ENCODE measurements around the gene NXPE3.

Gene NXPE3

DNA sequence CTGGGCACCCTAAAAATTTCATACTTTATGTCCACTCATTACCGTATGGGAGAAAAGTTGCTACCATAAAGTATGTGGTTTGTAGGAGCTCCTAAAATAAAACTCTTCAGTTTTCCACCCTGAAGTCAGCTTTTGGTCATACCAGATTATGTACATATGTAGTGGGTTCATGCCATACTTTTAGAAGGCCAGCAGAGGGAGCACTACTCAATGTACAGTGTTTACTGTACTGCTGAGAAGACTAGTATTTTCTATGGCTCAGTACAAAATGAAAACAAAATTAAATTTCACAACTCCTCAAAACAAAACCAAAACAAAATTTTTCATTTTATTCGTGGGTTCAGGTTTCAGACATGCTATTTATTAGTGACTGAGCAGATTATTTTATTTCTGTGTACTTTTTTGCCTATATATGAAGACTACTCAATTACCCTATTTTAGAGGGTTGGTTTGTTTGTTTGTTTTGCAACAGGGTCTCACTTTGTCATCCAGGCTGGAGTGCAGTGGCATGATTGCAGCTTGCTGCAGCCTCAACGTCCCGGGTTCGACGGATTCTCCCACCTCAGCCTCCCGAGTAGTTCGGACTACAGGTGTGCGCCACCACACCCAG, 24.3 kb downstream of the NXPE3 start:
- DNase-seq (ENCODE audit: low read depth in 2 of 2): peak in 1 of 2 donors; percentile 61

DNA sequence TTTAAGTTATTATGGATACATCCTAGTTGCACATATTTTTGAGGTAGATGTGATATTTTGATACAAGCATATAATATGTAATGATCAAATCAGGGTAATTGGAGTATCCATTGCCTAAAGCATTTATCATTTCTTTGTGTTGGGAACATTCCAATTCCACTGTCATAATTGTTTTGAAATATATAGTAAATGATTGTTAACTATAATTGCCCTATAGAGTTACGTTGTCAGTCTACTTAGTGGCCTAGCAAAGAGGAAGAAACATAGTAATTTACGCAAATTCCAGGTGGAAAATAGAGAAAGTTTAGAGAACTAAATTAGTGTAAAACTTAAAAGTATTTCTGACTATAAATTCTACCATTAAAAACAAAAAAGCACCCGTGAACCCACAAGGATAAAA, 24.9 kb downstream of the NXPE3 start:
- no peak for DNase-seq (ENCODE audit: low read depth in 2 of 2)

DNA sequence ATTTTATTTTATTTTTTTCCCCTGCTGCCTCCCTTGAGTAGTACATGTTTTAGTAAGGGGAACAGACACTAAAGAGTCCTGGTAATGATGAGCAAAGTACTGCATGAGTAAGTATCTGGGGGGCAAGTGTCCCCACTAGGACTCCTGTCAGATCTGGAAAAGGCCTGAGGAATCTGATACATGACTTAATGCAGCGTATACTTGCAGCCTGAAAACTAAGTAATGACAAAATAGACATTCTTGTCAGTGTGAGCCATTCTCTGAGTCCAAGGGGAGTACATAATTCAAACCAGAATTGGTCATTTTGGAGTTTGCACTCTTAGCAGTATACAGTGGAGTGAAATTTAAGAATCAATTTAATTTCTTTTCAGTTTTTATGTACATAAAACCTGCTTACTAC, 27.5 kb downstream of the NXPE3 start:
- DNase-seq (ENCODE audit: low read depth in 2 of 2): no peak

DNA sequence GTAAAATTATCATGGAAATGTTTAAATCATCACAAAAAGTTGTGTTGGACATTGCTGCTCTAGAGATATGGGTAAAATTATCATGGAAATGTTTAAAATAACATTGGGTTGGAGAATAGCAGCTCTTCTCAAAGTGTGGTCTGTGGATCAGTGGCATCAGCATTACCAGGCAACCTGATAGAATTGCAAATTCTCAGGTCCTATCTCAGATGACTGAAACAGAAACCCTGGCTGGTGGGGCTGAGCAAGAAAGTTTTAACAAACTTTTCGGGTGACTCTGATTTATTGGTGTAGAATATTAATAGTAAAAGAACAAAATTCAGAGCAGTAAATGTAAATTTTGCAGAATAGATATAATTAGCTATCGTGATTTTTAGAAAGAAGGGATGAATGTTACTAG, 28.9 kb downstream of the NXPE3 start:
- DNase-seq (ENCODE audit: low read depth in 2 of 2): no peak

DNA sequence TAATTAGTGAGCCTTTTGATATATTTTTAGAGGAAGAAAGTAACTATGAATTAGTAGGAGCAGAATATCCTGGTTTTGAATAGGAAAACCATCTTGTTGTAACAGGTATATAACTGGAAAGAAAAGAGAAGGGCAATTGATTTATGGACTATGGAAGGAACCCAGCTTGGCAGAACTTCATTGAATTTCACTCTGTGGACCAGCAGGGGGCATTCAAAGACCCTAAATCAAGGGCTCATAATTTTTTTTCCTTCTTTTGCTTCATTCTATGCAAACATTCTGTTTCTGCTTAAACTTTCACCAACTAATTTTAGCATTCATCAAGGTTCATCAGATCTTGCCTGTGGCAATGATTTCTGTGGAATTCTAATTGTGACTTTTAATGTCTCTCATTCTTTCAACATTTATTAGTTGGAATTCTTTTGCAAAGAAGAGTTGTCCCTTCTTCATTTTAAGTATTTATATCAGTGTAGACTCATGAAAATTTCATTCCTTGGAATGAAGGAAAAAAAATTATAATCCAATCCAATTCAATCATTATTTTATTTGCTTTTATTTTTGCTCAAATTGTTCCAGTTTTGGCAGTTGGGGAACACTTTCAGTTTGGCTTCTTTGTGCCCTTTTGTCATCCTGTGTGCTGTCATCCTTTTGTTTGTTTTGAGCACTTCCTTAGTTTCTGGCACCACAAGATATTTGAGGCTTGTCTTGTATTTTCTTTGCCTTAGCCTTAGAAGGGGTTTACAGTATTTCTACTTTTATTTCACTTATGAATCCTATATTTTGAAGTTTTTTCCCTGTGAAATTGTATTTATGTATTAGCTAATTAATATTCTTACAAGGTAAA, 30.4 kb downstream of the NXPE3 start:
- peak in 1 of 2 donors; percentile 30 for DNase-seq (ENCODE audit: low read depth in 2 of 2)

DNA sequence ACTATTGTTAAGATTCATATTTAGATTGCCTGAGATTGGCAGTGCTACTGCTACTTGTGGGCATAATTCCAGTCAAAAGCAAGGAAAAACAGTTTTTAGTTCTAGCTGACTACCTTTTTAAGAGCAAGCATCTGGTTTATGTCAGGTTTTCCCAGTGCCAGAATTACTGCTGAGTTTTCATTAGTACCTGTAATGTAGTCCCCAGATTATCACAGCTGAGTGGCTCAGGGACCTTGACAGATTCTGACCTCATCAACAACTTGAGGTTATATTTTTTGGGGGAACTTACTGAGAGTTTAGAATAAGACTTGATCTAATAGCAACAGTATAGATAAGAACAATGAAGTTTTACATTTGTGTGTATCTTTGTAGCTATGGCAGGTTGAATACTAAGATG, 31.0 kb downstream of the NXPE3 start:
- DNase-seq (ENCODE audit: low read depth in 2 of 2): no peak

DNA sequence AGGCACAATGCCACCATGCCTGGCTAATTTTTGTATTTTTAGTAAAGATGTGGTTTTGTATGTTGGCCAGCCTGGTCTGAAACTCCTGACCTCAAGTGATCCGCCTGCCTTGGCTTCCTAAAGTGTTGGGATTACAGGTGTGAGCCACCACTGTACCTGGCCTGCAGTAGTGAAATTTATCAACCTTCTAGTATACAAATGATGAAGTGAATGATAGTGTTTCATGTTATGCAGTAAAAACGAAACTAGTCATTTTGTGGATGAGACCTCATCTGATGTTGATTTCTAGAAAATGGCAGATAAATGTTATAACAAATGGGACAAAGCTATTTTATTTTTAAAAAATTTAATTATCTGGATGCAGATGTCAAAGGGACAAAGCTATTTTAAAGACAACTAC, 32.9 kb downstream of the NXPE3 start:
- DNase-seq (ENCODE audit: low read depth in 2 of 2): no peak

DNA sequence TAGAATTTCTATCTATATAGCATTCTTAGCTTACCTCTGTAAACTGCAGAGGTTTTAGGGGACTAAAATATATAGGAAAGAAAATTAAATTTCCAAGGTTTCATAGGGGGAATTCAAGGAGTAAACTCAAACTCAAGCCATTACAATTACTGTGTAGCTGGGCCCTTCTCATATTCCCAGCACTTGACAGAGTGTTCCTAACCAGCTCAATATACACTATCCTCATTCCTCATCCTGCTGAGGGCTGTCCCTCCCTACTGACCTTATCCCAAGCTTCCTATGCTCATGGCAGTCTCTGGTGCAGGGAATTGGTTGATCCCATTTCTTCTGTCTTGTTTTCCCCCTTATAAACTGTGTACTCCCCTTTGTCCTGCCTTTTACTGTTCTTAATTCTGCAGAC, 33.9 kb downstream of the NXPE3 start:
- DNase-seq (ENCODE audit: low read depth in 2 of 2): no peak

DNA sequence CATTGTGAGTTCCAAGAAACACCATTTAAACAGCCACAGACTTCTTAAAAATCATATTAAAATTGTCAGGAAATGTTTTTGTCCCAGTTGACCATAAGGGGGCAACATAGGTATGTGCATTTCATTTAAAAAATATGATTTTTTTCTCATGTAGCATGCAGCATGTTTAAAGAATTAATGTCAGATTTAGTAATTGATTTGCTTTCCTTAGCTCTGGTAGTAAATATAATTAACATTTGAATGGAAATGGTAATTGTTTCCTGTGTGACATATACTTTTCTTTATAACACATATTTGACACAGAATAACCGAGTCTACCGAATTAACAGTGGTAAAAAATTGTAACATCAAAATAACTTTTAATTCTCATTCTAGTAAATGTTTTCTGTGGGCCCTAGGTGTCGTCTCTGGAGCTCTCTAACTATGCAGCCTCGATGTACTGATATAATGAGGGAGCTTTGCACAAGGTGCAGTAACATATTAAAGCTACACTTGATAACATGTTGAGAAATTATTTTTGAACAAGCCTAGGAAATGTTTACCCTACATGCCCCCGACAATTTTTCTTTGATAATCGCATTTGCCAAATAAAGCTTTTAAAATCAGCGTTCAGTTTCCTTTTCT, 34.9 kb downstream of the NXPE3 start:
- DNase-seq (ENCODE audit: low read depth in 2 of 2): no peak

DNA sequence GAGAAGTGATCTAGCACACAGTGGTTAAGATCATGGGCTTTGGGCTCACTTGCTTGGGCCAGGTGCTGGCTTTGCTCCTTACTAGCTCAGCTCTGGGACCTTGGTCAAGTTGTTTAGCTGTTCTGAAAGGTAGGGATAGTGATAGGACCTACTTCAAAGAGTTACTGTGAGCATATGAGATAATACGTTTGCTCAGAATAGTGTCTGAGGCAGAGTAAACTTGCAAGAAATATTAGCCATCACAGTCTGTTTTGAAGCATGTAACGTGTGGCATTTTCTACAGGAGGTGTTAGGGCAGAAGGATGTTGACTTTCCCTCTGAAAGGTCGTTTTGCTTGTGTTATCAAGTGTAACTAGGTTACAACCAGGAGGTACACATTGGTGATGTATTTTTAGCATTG, 35.8 kb downstream of the NXPE3 start:
- no peak for DNase-seq (ENCODE audit: low read depth in 2 of 2)

DNA sequence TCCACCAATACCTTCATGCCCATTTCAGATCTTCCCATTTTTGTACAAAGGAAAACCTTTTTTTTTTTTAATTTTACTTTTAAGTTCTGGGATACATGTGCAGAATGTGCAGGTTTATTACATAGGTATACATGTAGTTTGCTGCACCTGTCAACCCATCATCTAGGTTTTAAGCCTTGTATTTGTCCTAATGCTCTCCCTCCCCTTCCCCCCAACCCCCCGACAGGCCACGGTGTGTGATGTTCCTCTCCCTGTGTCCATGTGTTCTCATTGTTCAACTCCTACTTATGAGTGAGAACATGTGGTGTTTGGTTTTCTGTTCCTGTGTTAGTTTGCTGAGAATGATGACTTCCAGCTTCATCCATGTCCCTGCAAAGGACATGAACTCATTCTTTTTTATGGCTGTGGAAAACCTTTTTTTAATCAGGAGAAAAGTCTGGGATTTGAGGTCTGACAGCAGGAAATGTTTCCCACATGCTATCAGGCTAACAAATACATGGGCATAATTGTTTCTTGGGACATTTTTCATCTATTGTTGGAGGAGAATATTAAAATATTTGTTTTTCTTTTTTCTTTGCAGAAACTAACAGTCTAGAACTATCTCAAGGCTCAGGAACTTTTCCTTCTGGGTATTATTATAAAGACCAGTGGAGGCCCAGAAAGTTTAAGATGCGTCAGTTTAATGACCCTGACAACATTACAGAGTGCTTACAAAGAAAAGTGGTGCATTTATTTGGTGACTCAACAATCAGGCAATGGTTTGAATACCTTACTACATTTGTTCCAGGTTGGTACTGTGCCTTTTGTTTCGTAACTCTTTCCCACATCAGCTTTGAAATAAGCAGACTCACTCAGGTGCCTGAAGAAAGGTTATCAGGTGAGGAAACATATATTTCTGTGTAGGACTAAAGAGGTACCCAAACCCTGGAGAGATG, 37.5 kb downstream of the NXPE3 start:
- no peak for DNase-seq (ENCODE audit: low read depth in 2 of 2)

DNA sequence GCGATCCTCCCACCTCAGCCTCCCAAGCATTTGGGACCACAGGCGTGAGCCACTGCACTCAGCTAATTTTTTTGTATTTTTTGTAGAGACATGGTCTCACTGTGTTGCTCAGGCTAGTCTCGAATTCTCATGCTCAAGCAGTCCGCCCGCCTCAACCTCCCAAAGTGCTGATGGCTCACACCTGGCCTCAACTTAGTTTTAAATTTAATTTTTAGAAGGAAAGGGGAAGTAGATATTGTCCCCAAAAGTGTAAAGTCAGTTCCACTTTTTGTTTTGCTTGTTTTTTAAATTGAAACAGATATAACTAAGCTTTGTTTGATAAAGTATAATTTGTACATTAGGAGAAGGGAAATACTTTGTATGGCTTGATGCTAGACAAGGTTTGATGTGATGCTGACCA, 39.0 kb downstream of the NXPE3 start:
- DNase-seq (ENCODE audit: low read depth in 2 of 2): no peak

DNA sequence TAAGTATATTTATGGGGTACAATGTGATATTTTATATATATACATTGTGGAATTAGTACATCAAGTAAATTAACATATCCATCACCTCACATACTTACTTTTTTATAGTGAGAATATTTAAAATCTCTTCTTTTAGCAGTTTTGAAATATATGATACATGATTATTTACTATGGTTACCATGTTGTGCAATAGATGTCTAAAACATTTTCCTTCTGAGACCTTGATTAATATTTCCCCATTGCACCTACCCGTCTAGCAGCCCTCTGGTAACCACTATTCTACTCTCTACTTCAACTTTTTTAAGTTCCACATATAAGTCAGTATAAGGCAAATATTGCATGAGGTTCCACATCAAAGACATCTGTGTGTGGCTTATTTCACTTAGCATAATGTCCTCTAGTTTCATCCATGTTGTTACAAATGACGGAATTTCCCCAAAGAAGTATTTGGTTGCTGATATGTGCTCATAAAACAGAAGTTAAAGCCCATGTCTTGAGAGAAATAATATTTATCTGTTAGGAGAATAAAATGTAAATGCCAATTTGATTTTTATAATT, 40.7 kb downstream of the NXPE3 start:
- DNase-seq (ENCODE audit: low read depth in 2 of 2): no peak

DNA sequence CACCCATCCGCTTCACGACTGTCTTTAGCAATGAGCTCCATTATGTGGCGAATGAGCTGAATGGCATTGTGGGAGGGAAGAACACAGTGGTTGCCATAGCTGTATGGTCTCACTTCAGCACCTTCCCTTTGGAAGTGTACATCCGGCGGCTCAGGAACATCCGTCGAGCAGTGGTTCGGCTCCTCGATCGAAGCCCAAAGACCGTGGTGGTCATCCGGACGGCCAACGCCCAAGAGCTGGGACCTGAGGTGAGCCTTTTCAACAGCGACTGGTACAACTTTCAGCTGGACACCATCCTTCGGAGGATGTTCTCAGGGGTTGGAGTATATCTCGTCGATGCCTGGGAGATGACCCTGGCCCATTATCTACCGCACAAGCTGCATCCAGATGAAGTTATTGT, 42.5 kb downstream of the NXPE3 start:
- DNase-seq (ENCODE audit: low read depth in 2 of 2): no peak

DNA sequence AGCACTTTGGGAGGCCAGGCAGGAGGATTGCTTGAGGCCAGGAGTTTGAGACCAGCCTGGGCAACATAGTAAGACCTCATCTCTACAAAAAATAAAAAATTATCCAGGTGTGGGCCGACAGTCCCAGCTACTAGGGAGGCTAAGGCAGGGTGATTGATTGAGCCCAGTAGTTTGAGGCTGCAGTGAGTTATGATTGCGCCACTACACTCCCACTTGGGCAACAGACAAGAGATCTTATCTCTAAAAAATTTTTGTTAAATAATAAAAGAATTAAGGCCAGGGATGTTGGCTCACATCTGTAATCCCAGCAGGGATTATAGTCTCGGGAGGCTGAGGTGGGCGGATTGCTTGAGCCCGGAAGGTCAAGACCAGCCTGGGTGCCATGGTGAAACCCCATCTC, 44.5 kb downstream of the NXPE3 start:
- no peak for DNase-seq (ENCODE audit: low read depth in 2 of 2)

DNA sequence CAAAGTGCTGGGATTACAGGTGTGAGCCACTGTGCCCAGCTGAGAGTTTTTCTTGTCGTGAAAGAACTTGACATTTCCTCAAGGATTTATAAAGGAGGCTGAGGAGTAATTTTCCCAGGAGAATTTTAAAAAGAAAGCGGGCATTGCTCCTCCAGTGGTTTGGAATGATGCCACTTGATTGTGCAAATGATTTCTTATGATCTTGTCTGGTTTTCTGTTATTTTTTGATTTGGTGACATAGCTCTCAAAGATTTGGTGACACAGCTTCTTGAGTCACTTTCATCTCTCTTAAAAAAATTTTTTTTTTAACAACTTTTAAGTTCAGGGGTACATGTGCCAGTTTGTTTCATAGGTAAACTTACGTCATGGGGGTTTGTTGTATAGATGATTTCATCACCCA, 45.7 kb downstream of the NXPE3 start:
- DNase-seq (ENCODE audit: low read depth in 2 of 2): no peak

DNA sequence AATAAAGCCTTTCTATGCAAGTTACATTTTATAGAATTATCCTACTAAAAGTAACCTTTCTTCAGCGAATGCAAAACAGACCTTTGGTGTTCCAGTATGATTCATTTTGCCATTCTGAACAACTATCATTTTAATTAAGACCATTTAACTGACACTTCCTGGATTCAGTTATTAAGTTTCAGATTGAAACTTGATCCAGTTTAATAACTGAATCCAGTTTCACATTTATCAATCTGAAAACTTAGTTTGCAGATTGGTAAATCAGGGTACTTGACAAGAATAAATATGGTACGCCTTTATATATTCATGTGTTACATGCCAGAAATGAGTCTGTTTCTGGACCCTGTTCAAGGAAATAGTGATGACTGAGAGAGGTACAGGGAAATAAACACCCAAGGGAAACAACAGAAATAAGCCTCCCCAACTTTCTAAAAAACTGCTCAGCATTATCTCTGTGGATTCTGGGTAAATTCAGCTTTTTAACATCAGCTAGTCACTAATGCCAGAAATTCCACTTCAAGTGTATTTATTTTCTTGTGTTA, 47.0 kb downstream of the NXPE3 start:
- DNase-seq (ENCODE audit: low read depth in 2 of 2): no peak

DNA sequence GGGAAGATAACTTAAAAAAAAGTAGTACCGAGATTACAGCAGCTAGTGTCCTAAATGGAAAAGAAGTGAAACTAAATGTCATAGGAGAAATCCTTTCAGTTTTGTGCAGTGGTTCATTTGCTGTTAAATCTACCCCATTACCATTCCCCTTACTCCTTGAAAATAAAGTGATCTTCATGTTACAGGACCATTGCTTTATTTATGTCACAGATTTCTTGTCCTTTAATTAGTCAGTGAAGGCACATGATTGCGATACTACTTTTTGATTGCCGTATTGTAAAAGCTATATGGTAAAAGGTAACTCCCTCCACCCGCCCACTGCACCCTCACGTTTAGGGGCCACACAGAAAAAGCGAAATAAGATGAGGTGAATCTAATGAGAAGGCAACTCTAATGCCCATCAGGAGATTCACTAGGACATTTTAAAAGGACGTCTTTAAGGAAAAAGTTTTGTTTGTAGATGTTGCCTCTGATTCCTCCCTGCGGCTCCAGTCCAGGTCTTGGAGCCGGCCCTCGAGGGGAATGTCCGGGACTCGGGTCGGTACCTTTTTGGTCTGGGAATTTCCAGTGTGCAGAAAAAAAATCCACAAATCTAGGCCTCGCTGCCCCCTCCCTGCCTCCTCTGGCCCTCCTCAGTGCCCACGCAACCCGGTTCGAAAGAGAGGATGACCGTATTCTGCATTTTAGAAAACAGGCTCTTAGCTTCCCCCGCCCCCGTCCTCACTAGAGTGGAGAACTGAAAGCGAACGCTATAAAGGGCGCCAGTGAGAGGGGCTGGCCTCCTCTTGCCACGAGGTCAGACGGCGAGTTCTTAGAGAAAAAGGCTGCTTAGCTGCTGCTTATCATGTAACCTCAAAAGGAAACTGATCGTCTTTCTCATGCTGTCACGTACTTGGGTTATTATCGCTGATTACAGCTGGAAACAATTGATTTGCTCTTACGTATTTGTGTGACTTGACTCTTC, 48.5 kb downstream of the NXPE3 start:
- DNase-seq (ENCODE audit: low read depth in 2 of 2): peak; percentile 70 to 77

DNA sequence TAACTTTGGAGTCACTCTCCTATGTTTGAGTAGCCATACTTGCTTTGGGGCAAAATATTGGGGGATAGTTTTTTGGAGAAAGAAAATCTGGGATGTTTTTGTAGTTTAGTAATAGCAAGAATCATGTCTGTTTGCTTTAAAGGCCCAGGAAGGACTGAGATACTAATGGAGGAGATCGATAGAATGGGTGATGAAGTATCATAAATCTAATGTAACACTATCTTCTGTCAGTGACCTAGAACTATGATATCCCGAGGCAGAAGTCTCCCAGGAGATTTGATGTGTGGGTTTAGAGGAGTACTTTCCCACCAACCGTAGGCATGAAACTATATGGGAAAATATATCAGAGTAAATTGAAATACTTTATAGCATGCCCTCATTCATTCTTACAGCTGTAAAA, 49.3 kb downstream of the NXPE3 start:
- no peak for DNase-seq (ENCODE audit: low read depth in 2 of 2)
